ENCODE measurements around the gene CCNL2. TPM values are rescaled to one million over a fixed set of nuclear protein-coding genes. Genes with fewer than 3 reads are reported as not detected.
A peak's percentile ranks its signal among the peaks of the same experiment; 100 is the strongest.

CCNL2 gene
- total and polyA plus RNA-seq, 2 of the 13 experiments (the other 11 are each of a cell fraction or from before 2014, with no cell fraction given): 105 to 340 TPM

DNA sequence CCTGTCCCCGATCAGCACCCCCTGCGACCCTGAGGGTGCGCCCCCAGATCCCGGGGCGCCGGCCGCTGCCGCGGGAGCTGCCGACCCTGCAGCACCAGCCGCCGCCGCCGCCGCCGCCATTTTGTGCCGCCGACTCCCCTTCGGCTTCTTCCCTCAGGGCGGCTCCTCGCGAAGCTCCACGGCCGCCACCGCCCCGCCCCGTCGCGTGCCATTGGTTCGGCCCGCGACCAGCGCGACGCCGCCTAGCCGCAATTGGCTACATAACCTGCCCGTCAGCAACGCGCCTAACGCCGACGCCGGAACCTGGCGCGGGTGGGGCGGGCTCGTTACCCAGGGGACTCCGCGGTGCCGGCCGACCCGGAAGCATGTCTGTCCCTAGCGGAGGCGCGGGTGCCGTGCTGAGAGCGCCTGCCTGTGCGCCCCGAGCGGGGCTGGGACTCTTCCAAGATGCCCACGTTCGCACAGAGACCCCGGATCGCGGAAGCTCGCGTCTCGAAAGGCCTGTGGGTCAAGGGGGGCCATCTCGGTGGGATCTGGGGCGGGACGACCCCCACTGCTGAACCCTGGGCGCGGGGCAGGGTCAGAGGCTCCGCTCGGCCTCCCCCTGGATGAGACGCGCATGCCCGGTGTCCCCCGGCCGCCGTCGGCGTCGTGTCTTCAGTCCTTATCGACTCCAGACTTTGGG is at the start of gene CCNL2 (continued):
- TF ChIP-seq, protein P1, sequence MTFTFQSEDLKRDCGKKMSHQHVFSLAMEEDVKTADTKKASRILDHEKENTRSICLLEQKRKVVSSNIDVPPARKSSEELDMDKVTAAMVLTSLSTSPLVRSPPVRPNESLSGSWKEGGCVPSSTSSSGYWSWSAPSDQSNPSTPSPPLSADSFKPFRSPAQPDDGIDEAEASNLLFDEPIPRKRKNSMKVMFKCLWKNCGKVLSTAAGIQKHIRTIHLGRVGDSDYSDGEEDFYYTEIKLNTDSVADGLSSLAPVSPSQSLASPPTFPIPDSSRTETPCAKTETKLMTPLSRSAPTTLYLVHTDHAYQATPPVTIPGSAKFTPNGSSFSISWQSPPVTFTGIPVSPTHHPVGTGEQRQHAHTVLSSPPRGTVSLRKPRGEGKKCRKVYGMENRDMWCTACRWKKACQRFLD (CRISPR knock-in tag; IDR thresholded peaks at IDR 0.05; ENCODE audit: borderline replicate concordance): peak; percentile 72; the same call in 1 of the 2 replicates
- TF ChIP-seq, protein P2, sequence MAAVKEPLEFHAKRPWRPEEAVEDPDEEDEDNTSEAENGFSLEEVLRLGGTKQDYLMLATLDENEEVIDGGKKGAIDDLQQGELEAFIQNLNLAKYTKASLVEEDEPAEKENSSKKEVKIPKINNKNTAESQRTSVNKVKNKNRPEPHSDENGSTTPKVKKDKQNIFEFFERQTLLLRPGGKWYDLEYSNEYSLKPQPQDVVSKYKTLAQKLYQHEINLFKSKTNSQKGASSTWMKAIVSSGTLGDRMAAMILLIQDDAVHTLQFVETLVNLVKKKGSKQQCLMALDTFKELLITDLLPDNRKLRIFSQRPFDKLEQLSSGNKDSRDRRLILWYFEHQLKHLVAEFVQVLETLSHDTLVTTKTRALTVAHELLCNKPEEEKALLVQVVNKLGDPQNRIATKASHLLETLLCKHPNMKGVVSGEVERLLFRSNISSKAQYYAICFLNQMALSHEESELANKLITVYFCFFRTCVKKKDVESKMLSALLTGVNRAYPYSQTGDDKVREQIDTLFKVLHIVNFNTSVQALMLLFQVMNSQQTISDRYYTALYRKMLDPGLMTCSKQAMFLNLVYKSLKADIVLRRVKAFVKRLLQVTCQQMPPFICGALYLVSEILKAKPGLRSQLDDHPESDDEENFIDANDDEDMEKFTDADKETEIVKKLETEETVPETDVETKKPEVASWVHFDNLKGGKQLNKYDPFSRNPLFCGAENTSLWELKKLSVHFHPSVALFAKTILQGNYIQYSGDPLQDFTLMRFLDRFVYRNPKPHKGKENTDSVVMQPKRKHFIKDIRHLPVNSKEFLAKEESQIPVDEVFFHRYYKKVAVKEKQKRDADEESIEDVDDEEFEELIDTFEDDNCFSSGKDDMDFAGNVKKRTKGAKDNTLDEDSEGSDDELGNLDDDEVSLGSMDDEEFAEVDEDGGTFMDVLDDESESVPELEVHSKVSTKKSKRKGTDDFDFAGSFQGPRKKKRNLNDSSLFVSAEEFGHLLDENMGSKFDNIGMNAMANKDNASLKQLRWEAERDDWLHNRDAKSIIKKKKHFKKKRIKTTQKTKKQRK (IDR thresholded peaks at IDR 0.05; ENCODE audit: low read length): no peak
- TF ChIP-seq SCMH1 (CRISPR knock-in tag; IDR thresholded peaks at IDR 0.05; ENCODE audit: borderline replicate concordance) (no peak), ZNF431 (CRISPR knock-in tag; IDR thresholded peaks at IDR 0.05; ENCODE audit: borderline replicate concordance, low read depth) (no peak), NR2F2 (IDR thresholded peaks at IDR 0.05; ENCODE audit: borderline replicate concordance, low read depth) (no peak), FLYWCH1 (CRISPR knock-in tag; IDR thresholded peaks at IDR 0.05) (no peak), KDM3A (CRISPR knock-in tag; IDR thresholded peaks at IDR 0.05; ENCODE audit: low read depth) (peak; percentile 78), MAF1 (CRISPR knock-in tag; IDR thresholded peaks at IDR 0.05; ENCODE audit: borderline replicate concordance) (no peak), ZNF354B (CRISPR knock-in tag; IDR thresholded peaks at IDR 0.05) (no peak), SRSF4 (IDR thresholded peaks at IDR 0.05; ENCODE audit: low read depth, low read length, poor library complexity, severe bottlenecking) (no peak), KLF16 (CRISPR knock-in tag; IDR thresholded peaks at IDR 0.05) (no peak; a peak in 1 of 4 replicates), ZNF713 (CRISPR knock-in tag; IDR thresholded peaks at IDR 0.05) (0 out of 2 replicates have a peak, but pooled peaks have one; percentile 62), NPAS2 (CRISPR knock-in tag; IDR thresholded peaks at IDR 0.05; ENCODE audit: borderline replicate concordance) (no peak), ZBTB38 (CRISPR knock-in tag; IDR thresholded peaks at IDR 0.05) (peak; percentile 75; the same call in 1 of the 2 replicates), PCBP2 (optimal IDR thresholded peaks at IDR 0.05; ENCODE audit: low read depth, low read length, poor library complexity, severe bottlenecking) (no peak), RFXANK (CRISPR knock-in tag; IDR thresholded peaks at IDR 0.05) (0 out of 2 replicates have a peak, but pooled peaks have one; percentile 66), SKI (IDR thresholded peaks at IDR 0.05; ENCODE audit: partially characterized antibody) (peak; percentile 52), BHLHE40 (IDR thresholded peaks at IDR 0.05; ENCODE audit: low read length) (peak; percentile 72)
- TF ChIP-seq, protein P3, sequence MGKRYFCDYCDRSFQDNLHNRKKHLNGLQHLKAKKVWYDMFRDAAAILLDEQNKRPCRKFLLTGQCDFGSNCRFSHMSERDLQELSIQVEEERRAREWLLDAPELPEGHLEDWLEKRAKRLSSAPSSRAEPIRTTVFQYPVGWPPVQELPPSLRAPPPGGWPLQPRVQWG (CRISPR knock-in tag; IDR thresholded peaks at IDR 0.05; ENCODE audit: borderline replicate concordance, low read depth): no peak
